ENCODE data around the gene ASCC3. TPM values are rescaled to one million over a fixed set of nuclear protein-coding genes. Genes with fewer than 3 reads are reported as not detected.

The ASCC3 gene
- total RNA-seq, 4 donors from 2014 or later: 15.7 to 39.9 (median 29.3) TPM

DNA sequence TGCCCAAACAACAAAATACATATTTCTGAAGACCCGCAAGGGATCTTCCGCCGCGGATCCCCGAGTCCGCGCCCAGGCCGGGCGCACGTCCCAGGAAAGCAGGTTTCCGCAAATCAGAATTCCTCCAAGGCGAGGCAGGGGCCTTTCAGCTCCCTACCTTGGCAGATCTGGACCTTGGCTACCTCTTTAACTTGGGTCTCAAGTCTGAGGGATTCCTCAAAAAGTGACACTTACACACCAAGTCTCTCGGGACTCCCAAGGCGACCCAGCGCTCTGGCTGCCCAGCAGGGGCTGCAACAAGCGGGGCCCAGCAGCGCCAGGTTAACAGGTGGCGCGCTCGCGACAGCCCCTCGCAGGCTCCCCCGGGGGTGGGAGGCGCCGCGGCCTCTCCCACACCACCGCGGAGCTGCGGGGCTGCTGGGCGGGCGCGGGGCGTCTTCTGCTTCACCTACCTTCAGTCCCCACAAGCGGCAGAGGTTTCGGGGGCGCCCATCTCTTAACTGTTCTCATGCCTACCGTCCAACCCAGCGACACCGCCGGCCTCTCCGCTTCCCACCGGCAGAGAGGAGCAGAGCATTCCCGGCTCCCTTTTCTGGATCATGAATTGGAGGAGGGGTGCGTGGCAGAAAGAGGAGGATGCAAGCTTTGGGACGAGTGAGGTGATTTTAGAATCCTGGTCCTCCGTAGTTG is 416.8 kb downstream of the ASCC3 start:
- in situ Hi-C loops (cut with MboI; ENCODE audit: low pct_ligation_motif_present in 1 of 4, low pct_unique_long_range_greater_than_20kb in 1 of 4, low sequenced_read_pairs in 3 of 4) (no loop called here), intact Hi-C loops (cut with DNase I; ENCODE audit: low total_unique reads) (no loop called here)
- Histone ChIP-seq H3K9me3 (no peaks in the 10 kb centered on the region), H3K4me1 (peaks cover 7 to 19% (median 12%) of the 10 kb centered on the region in 4 donors), H3K4me3 (peak overlapping the region in 1 of 4 donors; percentile 42), H3K27me3 (peaks cover 100% of the 10 kb centered on the region), H3K36me3 (no peaks in the 10 kb centered on the region), H3K27ac (no peak overlapping the region)
- TF ChIP-seq EP300 (IDR thresholded peaks at IDR 0.05; ENCODE audit: low read depth) (no peak), POLR2A (IDR thresholded peaks at IDR 0.05) (no peak), CTCF (IDR thresholded peaks at IDR 0.05) (no peak), POLR2AphosphoS5 (IDR thresholded peaks at IDR 0.05) (no peak)
- no peak for DNase-seq
- WGBS, 2 donors (ENCODE audit: low coverage in 1 of 2): 24% methylated on average over 44 of the region's 46 CpGs; no CpG with 5 or more reads in 1 of the 2 donors

DNA sequence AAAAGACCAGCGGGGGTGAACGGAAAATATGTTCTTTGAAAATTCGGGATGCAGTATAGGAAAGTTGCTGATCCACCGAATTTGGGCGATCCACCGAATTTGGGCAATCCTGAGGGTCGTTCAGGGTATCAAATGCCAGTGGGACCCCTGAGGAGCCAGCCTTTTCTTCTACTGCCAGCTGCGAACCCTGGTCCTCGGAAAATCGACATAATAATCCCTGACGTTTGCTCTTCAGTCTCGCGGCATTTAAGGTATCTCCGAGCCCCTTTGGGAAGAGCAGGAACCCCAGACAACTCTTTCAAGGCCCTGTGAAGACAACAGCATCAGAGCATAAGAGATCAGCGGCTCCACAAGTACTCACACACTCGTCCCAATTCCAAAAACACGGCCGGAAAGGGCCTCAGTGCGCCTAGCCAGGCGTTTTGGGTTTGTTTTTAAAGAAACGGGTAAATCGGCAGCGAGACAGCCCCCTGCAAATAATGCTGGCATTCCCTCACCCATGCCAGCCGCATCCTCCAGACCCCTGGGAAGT is 417.4 kb downstream of the ASCC3 start:
- intact Hi-C loops (cut with DNase I; ENCODE audit: low total_unique reads) (no loop called here), in situ Hi-C loops (cut with MboI; ENCODE audit: low pct_ligation_motif_present in 1 of 4, low pct_unique_long_range_greater_than_20kb in 1 of 4, low sequenced_read_pairs in 3 of 4) (no loop called here)
- peaks cover 100% of the 10 kb centered on the region for H3K27me3 ChIP-seq
- peaks cover 7 to 19% (median 12%) of the 10 kb centered on the region in 4 donors for H3K4me1 ChIP-seq
- DNase-seq: no peak
- no peak for TF ChIP-seq POLR2A (IDR thresholded peaks at IDR 0.05)
- no peak for TF ChIP-seq POLR2AphosphoS5 (IDR thresholded peaks at IDR 0.05)
- TF ChIP-seq EP300 (IDR thresholded peaks at IDR 0.05; ENCODE audit: low read depth): no peak
- TF ChIP-seq CTCF (IDR thresholded peaks at IDR 0.05): no peak
- no peak overlapping the region for H3K27ac ChIP-seq
- no peaks in the 10 kb centered on the region for H3K9me3 ChIP-seq
- WGBS, 2 donors (ENCODE audit: low coverage in 1 of 2): 14 to 16% methylated on average over 3 to 24 of the region's 24 CpGs
- no peaks in the 10 kb centered on the region for H3K36me3 ChIP-seq
- H3K4me3 ChIP-seq: no peak overlapping the region

GRCh38 chr6:100462706-100463629 is 418.2 kb downstream of the ASCC3 start:
- Histone ChIP-seq H3K4me1 (peaks cover 7 to 24% (median 12%) of the 10 kb centered on the region in 4 donors), H3K9me3 (no peaks in the 10 kb centered on the region), H3K4me3 (no peak overlapping the region), H3K27me3 (peaks cover 100% of the 10 kb centered on the region), H3K27ac (no peak overlapping the region), H3K36me3 (no peaks in the 10 kb centered on the region)
- DNase-seq: no peak
- WGBS, 2 donors (ENCODE audit: low coverage in 1 of 2): 17 to 27% methylated on average over 10 to 13 of the region's 13 CpGs
- TF ChIP-seq EP300 (IDR thresholded peaks at IDR 0.05; ENCODE audit: low read depth): no peak
- no peak for TF ChIP-seq POLR2A (IDR thresholded peaks at IDR 0.05)
- no peak for TF ChIP-seq POLR2AphosphoS5 (IDR thresholded peaks at IDR 0.05)
- TF ChIP-seq CTCF (IDR thresholded peaks at IDR 0.05): no peak
- intact Hi-C loops (cut with DNase I; ENCODE audit: low total_unique reads): no loop called here
- in situ Hi-C loops (cut with MboI; ENCODE audit: low pct_ligation_motif_present in 1 of 4, low pct_unique_long_range_greater_than_20kb in 1 of 4, low sequenced_read_pairs in 3 of 4): no loop called here

Measured in transverse colon (tissue), 4 donors.